Neural progenitor cell (in vitro differentiated cells): ENCODE results near the gene SEL1L2.

Experiments
- EZH2 ChIP-seq: fragments of 200-600 bp; sonication (generic); IDR thresholded peaks from 2 replicates; pipeline ENCODE4 v1.6.1; 2017; ENCODE audit warnings: antibody characterized with exemption, mild to moderate bottlenecking, moderate library complexity
- TF ChIP-seq, protein P1 (sequence below): fragments of 200-600 bp; sonication (generic); IDR thresholded peaks from 2 replicates; pipeline ENCODE4 v1.5.1; 2017; ENCODE audit warnings: antibody characterized with exemption, mild to moderate bottlenecking

GRCh38 chr20:13821876-13822275 is 168.5 kb downstream of the SEL1L2 start:
- TF ChIP-seq, protein P1, sequence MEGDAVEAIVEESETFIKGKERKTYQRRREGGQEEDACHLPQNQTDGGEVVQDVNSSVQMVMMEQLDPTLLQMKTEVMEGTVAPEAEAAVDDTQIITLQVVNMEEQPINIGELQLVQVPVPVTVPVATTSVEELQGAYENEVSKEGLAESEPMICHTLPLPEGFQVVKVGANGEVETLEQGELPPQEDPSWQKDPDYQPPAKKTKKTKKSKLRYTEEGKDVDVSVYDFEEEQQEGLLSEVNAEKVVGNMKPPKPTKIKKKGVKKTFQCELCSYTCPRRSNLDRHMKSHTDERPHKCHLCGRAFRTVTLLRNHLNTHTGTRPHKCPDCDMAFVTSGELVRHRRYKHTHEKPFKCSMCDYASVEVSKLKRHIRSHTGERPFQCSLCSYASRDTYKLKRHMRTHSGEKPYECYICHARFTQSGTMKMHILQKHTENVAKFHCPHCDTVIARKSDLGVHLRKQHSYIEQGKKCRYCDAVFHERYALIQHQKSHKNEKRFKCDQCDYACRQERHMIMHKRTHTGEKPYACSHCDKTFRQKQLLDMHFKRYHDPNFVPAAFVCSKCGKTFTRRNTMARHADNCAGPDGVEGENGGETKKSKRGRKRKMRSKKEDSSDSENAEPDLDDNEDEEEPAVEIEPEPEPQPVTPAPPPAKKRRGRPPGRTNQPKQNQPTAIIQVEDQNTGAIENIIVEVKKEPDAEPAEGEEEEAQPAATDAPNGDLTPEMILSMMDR: no peak
- no peak for TF ChIP-seq EZH2
